ENCODE results near the gene ASB16. TPM values are rescaled to one million over a fixed set of nuclear protein-coding genes. Genes with fewer than 3 reads are reported as not detected.

ASB16 gene
- total and polyA plus RNA-seq, 9 of the 15 experiments (the other 6 are each of a cell fraction or from before 2014, with no cell fraction given) = 0.03 to 0.07 TPM; not detected in 7

- peak; percentile 74 for TF ChIP-seq NEUROD1 (IDR thresholded peaks at IDR 0.05; ENCODE audit: borderline replicate concordance, low read depth, low read length, partially characterized antibody)
- TF ChIP-seq ZNF740 (CRISPR knock-in tag; IDR thresholded peaks at IDR 0.05) = no peak
- peak in 1 of 2 experiments; percentile 92; a peak in 2 of 4 replicates for TF ChIP-seq ZNF740 (tag; IDR thresholded peaks at IDR 0.05)
- peak; percentile 70; the same call in 1 of the 2 replicates for TF ChIP-seq ZNF175 (CRISPR knock-in tag; IDR thresholded peaks at IDR 0.05; ENCODE audit: low read depth)
- no peak for TF ChIP-seq ZFP30 (CRISPR knock-in tag; IDR thresholded peaks at IDR 0.05; ENCODE audit: borderline replicate concordance)
- 0 out of 2 replicates have a peak, but pooled peaks have one; percentile 23 for TF ChIP-seq GTF2E2 (tag; IDR thresholded peaks at IDR 0.05)
- TF ChIP-seq MYC (IDR thresholded peaks at IDR 0.05; ENCODE audit: low read depth, low read length) = peak; percentile 78
- no peak for TF ChIP-seq MYC (CRISPR knock-in tag; IDR thresholded peaks at IDR 0.05; ENCODE audit: borderline replicate concordance, low read depth)
- TF ChIP-seq SAP30 (IDR thresholded peaks at IDR 0.05; ENCODE audit: borderline replicate concordance, insufficient read depth, low read depth, low read length, poor library complexity, severe bottlenecking) = no peak
- peak; percentile 74 for TF ChIP-seq EGR1 (conservative IDR thresholded peaks at IDR 0.05)
- TF ChIP-seq FOXO4 (CRISPR knock-in tag; IDR thresholded peaks at IDR 0.05) = no peak
- TF ChIP-seq BHLHE40 (IDR thresholded peaks at IDR 0.05; ENCODE audit: low read length) = 0 out of 2 replicates have a peak, but pooled peaks have one; percentile 9
- TF ChIP-seq ARNT (IDR thresholded peaks at IDR 0.05) = no peak
- TF ChIP-seq SIN3A (IDR thresholded peaks at IDR 0.05; ENCODE audit: borderline replicate concordance in 2 of 2, control insufficient read depth in 1 of 2, low read depth in 2 of 2, low read length in 2 of 2) = peak; percentile 3 to 8; a peak in 1 of 4 replicates
- peak in 2 of 3 experiments; percentile 22 to 58 for TF ChIP-seq YY1 (IDR thresholded peaks at IDR 0.05; ENCODE audit: borderline replicate concordance in 1 of 3, control insufficient read depth in 1 of 3, extremely low read depth in 1 of 3, insufficient read depth in 3 of 3, insufficient read length in 1 of 3, insufficient replicate concordance in 2 of 3, low read depth in 1 of 3, low read length in 2 of 3)
- peak; percentile 50 for TF ChIP-seq HNRNPLL (IDR thresholded peaks at IDR 0.05; ENCODE audit: low read depth, low read length, poor library complexity, severe bottlenecking)
- TF ChIP-seq FOXK1 (CRISPR knock-in tag; IDR thresholded peaks at IDR 0.05; ENCODE audit: borderline replicate concordance) = no peak
- TF ChIP-seq ETS1 (conservative IDR thresholded peaks at IDR 0.05; ENCODE audit: control insufficient read depth, low read depth, low read length) = peak; percentile 50; the same call in 1 of the 2 replicates
- TF ChIP-seq SMC3 (conservative IDR thresholded peaks at IDR 0.05; ENCODE audit: insufficient read depth, low read depth, low read length) = no peak
- TF ChIP-seq ASH1L (IDR thresholded peaks at IDR 0.05; ENCODE audit: borderline replicate concordance, low read depth, partially characterized antibody) = peak; percentile 22
- peak; percentile 90 for TF ChIP-seq ZNF644 (tag; IDR thresholded peaks at IDR 0.05; ENCODE audit: low read depth)
Measured at GRCh38 chr17:44199553-44200477, 29.3 kb downstream of the ASB16 start, which contains the start of gene ATXN7L3 (continued).
